Brain pericyte (primary cell): ENCODE data around the gene FASTKD3.
A peak's percentile ranks its signal among the peaks of the same experiment; 100 is the strongest.
"Not testable (repeated sequence)": the region's sequence is repeated elsewhere in the genome, so short reads cannot be mapped to it uniquely, and the experiment has no call there.

Experiments
- DNase-seq: peaks from one replicate; pipeline ENCODE4 v3.0.0-alpha.2; 2012; ENCODE audit warnings: low read depth, low spot score

FASTKD3 gene, protein sequence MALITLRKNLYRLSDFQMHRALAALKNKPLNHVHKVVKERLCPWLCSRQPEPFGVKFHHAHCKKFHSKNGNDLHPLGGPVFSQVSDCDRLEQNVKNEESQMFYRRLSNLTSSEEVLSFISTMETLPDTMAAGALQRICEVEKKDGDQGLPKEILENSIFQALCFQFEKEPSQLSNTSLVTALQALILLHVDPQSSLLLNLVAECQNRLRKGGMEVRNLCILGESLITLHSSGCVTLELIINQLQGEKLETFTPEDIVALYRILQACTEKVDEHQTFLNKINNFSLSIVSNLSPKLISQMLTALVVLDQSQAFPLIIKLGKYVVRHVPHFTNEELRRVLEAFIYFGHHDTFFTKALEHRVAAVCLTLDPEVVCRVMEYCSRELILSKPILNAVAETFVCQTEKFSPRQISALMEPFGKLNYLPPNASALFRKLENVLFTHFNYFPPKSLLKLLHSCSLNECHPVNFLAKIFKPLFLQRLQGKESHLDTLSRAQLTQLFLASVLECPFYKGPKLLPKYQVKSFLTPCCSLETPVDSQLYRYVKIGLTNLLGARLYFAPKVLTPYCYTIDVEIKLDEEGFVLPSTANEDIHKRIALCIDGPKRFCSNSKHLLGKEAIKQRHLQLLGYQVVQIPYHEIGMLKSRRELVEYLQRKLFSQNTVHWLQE

DNA sequence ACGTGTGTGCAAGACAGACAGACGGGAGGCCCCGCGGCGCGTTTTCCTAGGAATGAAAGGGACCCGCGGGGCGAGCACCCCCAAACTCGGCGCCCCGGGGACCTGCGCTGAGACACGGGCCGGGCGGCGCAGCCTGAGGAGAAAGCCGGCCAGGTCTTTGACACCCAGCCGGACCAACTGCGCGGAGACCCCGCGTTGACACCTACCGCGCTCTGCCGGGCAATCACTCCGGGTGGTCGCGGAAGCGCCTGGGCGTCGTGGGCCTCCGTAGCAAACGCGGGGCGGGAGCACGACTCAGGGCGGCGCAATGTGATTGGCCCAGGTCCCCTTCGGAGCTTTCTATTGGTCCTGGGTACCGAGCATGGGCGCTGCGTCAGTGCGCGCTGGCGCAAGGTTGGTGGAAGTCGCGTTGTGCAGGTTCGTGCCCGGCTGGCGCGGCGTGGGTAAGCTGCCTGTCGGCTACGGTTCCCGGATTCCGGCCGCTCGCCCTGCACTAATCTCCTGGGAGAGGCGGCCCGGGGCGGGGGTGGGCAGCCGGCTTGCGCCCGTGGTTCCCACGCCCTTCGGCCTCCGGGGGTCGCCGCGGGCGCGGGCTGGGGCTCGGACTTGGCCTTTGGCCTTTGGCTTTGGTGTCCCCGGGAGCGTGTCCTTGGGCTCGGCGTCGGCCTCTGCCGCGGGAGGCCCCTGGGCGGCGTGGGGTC is at the start of gene FASTKD3, which contains the start of gene MTRR:
Gene FASTKD3, minus strand, starts transcription at position 259 of the 701 bp plus-strand sequence. CDS start 948 bp downstream, outside the sequence.
Gene MTRR, plus strand, starts transcription at position 376 of the 701 bp plus-strand sequence. CDS start 1,647 bp downstream, outside the sequence.
- DNase-seq, result peak; percentile 76

DNA sequence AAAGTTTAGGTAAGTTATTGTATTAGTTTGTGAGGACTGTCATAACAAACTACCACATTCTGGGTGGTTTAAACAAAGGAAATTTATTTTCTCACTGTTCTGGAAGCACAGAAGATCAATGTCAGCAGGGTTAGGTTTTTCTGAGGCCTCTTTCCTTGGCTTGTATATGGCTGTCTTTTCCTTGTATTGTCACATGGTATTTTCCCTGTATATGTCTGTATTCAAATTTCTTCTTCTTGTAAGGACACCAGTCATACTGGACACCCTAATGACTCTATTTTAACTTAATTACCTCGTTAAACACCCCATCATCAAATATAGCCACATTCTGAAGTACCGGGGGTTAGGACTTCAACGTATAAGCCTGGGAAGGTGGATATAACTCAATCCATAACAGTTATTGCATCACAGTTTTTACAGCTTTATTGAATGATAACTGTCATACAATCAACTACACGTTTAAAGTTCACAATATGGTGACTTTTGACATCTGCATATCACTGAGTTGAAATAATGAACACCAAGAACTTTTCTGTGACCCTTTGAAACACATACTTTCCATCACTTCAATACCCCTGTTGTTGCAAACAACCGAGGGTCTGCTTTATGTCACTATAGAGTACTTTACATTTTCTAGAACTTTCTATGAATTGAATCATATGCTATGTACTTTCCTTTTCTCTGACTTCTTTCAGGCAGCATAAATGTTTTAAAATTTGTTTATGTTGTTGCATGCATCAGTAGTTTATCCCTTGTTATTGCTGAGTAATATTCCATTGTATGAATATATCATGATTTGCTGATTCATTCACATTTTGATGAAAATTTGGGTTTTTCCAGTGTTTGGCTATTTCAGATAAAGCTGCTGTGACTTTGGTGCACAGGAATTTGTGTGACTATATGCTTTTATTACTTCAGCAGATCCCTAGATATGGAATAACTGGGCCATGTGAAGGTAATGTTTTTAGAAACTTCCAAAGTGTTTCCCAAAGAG is 48.6 kb upstream of the FASTKD3 start:
- no peak for DNase-seq

DNA sequence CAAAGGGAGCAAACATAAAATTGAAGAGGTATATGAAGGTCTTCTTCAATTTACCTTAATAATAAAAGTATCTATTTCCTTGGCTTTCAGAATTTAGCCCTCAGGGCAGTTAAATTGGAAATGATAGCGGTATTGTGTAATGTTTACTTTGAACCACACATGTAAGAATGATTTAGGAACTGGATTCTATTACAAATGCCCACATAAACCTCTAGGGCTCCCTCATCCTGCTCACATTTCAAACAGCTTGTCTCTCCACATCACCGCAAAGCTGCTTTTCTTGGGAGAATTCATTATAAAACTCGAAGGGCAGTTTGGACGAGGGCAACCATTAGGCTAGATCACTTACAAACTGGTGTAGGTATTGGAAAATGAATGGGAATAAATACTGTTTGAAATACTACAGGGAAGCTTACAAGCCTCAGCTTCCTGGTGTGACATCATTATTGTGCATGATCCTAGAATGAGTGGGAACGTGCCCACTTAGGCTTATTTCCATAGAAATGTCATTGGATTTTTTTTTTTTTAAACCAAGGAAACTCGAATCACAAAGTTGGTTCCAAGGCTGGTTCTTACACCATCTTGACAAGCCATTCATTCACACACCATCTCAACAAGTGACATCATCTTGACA is 47.5 kb upstream of the FASTKD3 start:
- no peak for DNase-seq

DNA sequence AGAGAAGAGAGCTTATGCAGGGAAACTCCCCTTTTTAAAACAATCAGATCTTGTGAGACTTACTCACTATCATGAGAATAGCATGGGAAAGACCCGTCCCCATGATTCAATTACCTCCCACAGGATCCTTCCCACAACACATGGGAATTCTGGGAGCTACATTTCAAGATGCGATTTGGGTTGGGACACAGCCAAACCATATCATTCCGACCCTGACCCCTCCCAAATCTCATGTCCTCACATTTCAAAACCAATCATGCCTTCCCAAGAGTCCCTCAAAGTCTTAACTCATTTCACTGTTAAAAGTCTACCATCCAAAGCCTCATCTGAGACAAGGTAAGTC is 42.6 kb upstream of the FASTKD3 start:
- not testable (repeated sequence) for DNase-seq

DNA sequence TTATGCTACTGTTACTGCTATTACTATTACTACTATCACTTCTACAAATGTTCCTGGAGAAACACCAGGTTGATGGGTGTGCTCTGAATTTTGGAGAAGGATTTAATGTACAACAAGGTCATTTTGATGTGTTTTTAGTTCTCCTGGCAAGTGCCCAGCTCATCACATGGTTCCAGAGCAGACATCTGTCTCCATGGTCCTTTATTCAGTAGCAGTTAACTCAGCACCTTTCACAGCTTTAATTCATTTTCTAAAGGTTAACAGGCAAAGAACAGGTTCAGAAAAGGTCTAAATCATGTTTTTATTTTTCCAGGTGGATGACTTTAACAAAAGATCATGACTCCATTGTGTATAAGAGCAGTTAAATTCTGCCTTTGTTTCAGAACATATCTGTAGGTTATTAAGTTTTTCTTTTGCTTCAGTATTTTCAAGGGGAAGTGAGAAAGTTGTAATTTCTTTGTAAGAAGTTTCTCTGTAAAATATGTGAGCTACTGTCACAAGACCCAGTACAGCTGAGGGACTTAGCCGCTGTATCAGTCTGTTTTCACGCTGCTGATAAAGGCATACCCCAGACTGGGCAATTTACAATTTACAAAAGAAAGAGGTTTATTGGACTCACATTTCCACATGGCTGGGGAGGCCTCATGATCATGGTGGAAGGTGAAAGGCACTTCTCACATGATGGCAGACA is 42.1 kb upstream of the FASTKD3 start:
- no peak for DNase-seq

DNA sequence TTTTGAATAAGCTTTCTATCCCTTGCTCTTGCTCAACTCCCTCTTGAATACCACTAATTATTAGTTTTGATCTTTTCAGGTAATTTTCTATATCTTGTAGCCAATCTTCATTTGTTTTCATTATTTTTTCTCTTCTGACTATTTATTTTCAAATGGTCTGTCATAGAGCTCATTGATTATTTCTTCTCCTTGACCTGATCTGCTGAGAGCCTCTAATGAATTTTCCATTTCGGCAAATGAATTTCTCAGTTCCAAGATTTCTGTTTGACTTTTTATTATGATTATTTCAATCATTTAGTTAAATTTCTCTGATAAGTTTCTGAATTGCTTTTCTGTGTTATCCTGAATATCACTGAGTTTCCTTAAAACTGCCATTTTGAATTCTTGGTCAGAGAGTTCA is 39.5 kb upstream of the FASTKD3 start:
- no peak for DNase-seq

DNA sequence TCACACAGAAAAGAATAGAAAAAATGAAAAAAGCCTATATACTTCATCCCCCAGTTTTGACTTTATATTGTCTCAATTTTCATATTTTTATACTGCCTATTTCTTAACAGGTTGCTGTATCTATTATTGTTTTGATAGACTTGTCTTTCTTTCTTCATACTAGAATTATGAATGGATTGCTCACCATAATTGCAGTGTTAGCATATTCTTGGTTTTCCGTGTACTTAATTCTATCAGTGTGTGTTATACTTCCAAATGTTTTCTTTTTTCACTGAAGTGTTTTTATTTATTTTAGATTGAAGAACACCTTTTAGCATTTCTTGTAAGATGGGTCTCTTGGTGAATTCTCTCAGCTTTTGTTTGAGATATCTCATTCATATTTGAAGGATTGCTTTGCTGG is 38.8 kb upstream of the FASTKD3 start:
- DNase-seq, result no peak

DNA sequence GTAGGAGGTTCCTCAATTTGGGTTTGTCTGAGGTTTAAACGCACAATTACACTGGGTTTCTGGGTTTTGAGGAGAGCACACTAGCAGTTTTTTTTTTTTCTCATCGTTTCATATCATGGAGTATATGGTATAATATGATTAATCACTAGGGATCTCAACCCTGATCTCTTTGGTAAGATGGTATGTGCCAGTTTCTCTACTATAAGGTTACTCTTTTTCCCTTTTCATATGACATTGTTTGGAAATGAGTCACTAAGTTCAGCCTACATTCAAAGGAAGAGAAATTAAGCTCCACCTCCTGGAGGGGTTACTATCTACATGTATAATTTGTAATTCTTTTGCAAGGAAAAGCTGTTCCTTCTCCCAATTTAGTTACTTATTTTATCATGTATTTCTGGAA is 35.3 kb upstream of the FASTKD3 start:
- no peak for DNase-seq

DNA sequence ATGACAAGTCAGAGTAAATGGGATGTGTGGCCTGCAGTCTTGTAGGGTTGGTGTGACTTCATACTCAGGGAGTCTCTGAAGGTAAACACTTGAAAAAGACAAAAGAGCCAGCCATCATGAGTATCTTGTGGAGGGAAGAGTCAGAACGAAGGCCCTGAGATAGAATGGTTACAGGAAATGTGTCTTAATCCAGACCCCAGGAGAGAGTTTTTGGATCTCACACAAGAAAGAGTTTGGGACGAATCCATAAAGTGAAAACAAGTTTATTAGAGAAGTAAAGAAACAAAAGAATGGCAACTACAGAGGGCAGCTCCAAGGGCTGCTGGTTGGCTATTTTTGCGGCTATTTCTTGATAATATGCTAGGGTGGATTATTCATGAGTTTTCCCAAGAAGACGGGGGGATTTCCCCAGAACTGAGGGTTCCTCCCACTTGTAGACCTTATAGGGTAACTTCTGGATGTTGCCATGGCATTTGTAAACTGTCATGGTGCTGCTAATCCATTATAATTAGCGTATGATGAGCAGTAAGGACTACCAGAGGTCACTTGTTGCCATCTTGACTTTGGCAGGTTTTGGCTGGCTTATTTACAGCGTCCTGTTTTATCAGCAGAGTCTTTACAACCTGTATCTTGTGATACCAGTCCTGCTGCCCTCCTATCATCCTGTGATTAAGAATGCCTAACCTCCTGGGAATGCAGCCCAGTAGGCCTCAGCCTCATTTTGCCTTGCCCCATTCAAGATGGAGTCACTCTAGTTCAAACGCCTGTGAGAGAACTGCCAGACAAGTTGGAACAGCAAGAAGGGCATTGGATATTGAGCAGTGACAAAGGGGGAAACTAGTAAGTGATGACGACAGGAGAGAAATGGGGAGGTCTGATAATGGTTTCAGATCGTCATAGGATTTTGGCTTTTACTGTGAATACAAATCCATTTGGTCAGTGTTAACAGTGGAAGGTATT is 34.1 kb upstream of the FASTKD3 start:
- no peak for DNase-seq

DNA sequence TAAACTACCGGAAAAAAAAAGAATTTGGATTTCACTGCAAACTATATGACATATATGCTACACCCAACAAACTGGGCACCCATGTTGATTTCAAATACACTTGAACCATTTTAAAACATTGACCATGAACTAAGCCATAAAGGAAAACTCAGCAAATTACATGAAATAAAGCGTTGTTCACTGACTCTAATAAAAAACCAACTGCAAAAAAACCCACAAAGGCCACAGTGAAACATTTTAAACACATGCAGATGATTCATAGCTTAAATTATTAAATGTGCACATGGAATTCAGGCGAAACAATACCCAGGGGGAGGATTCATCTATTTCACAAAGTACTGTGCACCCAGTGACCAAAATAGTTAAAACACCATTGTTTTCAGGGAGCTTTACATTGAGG is 33.4 kb upstream of the FASTKD3 start:
- no peak for DNase-seq

DNA sequence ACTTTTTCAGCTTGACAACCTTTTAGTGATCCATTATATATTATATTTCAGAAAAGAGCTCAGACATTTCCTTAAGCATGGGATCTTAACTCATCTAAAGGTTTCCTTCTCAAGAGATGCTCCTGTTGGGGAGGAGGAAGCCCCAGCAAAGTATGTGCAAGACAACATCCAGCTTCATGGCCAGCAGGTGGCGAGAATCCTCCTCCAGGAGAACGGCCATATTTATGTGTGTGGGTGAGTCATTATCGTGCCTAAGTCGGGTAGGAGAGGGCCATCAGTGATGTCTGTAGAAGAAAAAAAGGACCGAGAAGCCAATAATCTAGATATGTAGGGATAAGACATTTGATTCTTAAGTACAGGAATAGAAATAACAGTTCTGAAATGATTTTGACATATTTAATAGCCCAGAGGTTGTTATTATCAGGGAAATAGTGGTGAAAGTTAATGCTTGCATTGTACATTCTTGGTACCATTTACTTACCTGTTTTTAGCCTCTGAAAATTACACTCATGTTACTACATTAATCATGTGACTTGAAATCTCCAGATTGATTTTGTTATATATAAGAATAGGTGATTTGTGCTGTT is 28.3 kb upstream of the FASTKD3 start:
- no peak for DNase-seq

DNA sequence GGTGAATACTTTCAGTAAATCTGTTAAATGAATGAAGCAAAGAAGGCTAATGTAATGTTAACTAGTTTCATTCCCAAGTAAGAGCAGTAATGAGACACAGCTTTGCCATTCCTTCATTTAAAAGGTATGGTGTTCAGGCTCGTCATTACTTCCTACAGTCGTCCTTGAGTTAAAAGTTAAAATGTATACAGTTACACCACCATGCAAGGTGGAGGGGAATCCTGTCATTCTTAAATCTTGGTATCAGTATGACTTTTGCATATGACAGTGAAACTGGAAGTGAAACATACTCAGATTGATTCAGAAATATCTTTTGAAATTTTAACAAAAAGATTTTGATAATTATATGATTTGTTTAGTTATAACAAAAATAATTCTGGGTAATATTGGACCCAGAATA is 26.0 kb upstream of the FASTKD3 start:
- DNase-seq, result no peak

DNA sequence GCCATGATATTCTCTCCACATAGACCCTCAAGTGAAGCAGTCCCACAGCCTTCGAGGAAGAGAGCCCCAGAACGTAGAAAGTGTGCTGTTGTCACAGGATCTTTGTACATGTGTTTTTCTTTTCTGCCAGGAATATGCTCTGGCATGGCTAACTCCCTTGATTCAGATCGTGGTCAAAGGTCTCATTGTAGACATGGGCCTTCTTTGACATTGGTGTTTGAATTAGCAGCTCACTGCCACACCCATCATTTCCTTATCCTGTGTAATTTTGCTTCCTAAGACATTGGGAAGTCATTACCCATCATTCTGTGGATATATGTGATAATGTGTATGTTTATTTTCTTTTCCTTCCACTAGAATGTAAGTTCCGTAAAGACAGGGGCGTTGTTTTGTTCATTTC is 25.6 kb upstream of the FASTKD3 start:
- DNase-seq, result no peak

DNA sequence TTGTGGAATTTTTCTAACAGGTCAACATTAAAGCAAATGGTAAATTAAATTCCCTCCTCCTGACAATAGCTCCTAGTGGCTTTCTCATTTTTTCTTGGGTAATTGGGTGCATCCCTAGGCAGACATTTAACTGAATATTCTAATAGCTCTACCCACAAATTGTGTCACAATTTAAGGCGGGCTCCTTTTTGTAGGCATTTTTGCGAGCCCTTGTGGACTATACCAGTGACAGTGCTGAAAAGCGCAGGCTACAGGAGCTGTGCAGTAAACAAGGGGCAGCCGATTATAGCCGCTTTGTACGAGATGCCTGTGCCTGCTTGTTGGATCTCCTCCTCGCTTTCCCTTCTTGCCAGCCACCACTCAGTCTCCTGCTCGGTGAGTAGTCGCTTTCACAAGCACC is 20.1 kb upstream of the FASTKD3 start:
- no peak for DNase-seq

DNA sequence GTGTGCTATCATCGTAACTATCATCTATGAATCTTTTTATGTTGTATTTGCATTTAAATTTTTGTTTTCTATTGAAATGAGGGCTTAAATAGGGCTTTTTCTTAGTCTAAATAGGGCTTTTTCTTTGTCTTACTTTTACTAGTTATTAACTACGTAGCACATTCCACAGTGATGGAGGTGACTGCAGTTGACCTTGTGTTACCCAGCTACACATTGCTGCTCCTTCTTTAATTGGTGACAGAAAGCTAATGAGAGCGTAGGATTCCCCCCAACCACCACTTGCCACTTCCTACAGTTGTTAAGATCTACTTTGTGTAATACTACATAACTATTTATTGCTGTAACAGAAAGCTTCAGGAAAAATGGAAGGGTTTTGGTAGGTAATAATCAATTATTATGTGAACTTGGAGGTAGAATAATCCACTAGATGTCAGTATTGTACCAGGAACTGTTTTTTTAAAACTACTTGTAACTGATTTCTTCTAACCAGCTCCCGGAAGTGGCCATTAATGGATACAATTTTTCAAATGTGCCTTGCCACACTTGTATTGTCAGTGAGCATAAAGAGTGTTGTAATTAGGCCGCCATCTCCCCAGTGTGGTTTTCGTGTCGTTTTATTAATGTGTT is 18.1 kb upstream of the FASTKD3 start:
- DNase-seq, result no peak

DNA sequence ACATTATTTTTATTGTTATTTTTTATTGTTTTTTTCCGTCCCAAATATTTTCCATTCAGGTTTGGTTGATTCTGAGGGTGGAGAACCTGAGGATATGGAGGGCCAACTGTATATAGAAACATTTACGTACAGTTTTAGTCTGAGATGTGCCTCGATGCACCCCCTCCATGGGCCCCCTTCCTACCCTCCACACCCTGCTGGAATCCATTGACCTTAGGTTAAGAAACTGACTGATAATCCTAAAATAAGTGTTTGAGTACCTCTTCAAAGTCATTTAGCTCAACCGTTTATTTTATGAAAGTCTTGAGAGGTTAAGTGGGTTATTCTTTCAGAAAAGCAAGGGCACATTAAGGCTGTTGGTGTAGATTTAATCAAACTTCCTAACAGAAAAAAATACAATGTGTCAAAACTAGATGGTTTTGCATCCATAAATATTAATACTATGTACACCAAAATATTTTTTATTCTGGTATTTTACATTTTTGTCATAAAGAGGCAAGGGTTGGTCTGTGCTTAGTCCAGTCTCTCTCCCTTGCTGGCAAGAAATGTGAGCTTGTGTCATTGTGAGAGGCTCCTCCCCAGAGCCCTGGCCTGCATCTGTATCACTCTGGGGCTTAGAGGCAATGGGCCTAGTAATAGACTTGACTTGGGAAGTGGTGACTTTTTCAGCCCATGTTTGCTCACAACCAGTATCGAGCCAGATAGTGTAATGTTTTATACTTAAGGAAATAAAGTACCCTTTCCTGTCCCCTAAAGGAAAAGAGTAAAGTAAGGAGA is 15.8 kb upstream of the FASTKD3 start:
- DNase-seq, result no peak

DNA sequence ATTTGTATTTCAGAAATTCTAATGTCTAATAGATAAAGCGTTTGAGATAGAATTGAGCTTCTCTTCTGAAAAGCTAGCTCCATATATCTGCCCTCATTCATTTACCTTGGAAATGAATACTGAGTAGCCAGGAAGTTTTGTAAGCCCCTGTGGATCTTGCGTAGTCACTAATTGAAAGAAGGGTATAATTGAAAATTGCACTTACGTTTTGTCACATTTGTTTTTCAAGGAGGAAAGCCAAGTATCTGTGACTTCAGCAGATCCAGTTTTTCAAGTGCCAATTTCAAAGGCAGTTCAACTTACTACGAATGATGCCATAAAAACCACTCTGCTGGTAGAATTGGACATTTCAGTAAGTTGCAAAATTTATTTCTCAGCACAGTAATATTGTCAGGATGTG is 14.1 kb upstream of the FASTKD3 start:
- no peak for DNase-seq
